Stomach (tissue), 9 donors: ENCODE results near the gene CCR1. TPM values are rescaled to one million over a fixed set of nuclear protein-coding genes. Genes with fewer than 3 reads are reported as not detected.

ENCODE experiments used
- DNase-seq, 2 donors: peaks; one replicate each; pipeline versions ENCODE4 v3.0.0 to v3.0.0-alpha.2; 2013 to 2019
- H3K27ac ChIP-seq, 5 donors: fragments of 200-600 bp in 4 of 5; sonication (generic) in 4 of 5; one replicate each; pipeline ENCODE4 v1.5.1; 2013 to 2019; ENCODE audit warnings: mild to moderate bottlenecking in 1 of 5, moderate library complexity in 1 of 5
- H3K27me3 ChIP-seq, 3 donors: fragments of 200-600 bp; sonication (generic); one replicate each; pipeline ENCODE4 v1.5.1; 2017 to 2019; ENCODE audit warnings: mixed run types in 1 of 3
- H3K36me3 ChIP-seq, 4 donors: fragments of 200-600 bp; sonication (generic); 1 replicate in 3 of 4; 2 replicates in 1 of 4; pipeline ENCODE4 v1.5.1; 2016 to 2019
- H3K4me1 ChIP-seq, 4 donors: fragments of 200-600 bp; sonication (generic); one replicate each; pipeline ENCODE4 v1.5.1; 2016 to 2019
- H3K4me3 ChIP-seq, 4 donors: fragments of 200-600 bp; sonication (generic) in 3 of 4; one replicate each; pipeline ENCODE4 v1.5.1; 2016 to 2019; ENCODE audit warnings: mild to moderate bottlenecking in 1 of 4
- H3K9me3 ChIP-seq, 4 donors: fragments of 200-600 bp; sonication (generic); one replicate each; pipeline ENCODE4 v1.5.1; 2016 to 2019
- CTCF ChIP-seq, 7 experiments: fragments of 450-650 bp in 4 of 7; fragments of 200-600 bp in 3 of 7; sonication (generic) in 3 of 7; IDR thresholded peaks; one replicate each; pipeline ENCODE4 v1.5.1; 2016 to 2019; ENCODE audit warnings: antibody characterized with exemption in 7 of 7, control low read depth in 2 of 7, mild to moderate bottlenecking in 1 of 7
- EP300 ChIP-seq: sonication (generic); formaldehyde crosslinking; IDR thresholded peaks from one replicate; pipeline ENCODE4 v1.6.1; 2017; ENCODE audit warnings: antibody characterized with exemption
- POLR2A ChIP-seq, 4 donors: fragments of 450-650 bp; IDR thresholded peaks; one replicate each; pipeline ENCODE4 v1.6.1; 2016; ENCODE audit warnings: antibody characterized with exemption in 4 of 4, control low read depth in 2 of 4, mild to moderate bottlenecking in 1 of 4, moderate library complexity in 1 of 4
- POLR2AphosphoS5 ChIP-seq, 3 donors: sonication (generic); formaldehyde crosslinking; IDR thresholded peaks; one replicate each; pipeline ENCODE4 v1.6.1; 2016; ENCODE audit warnings: antibody characterized with exemption in 3 of 3
- WGBS, 5 donors: extraction: QIAGEN DNeasy Blood & Tissue Kit in 3 of 5; methylation state at CpG; one replicate each; pipeline versions ENCODE4 v1.1.5 to v1.1.7; 2013 to 2018; 5-methylcytosine and 5-hydroxymethylcytosine counted together
- intact Hi-C: fragments of 100-400 bp; cut with DNase I; formaldehyde crosslinking; loops from one replicate; pipeline ENCODE4 v1.15.1; 2023; ENCODE audit warnings: low total_unique reads
- polyA plus RNA-seq, 3 donors: library from polyadenylated mRNA; stranded (reverse); fragments of 200-250 nt; gene quantifications; one replicate each; pipeline ENCODE4 v1.2.3, GENCODE V29; 2013
- total RNA-seq, 5 donors: library from RNA; depleted of rRNA; stranded (reverse); fragments of >200 nt; gene quantifications; one replicate each; pipeline versions ENCODE4 v1.1.0 to v1.2.3, GENCODE V29; 2014 to 2016
- donor health status: healthy with polysubstance abuse.
- donor health status: Bipolar disorder and iron deficiency.
- donor health status: healthy.

The CCR1 gene
- total and polyA plus RNA-seq, 8 donors: 1.2 to 3.1 (median 2.6) TPM; not detected in 3

GRCh38 chr3:46205286-46205960, 2.7 kb downstream of the CCR1 start:
- Histone ChIP-seq H3K27ac (no peak overlapping the region), H3K9me3 (no peaks in the 10 kb centered on the region), H3K27me3 (no peaks in the 10 kb centered on the region), H3K4me1 (peaks cover 0 to 29% (median 0%) of the 10 kb centered on the region in 4 donors), H3K4me3 (peak overlapping the region in 1 of 4 donors; percentile 31), H3K36me3 (no peaks in the 10 kb centered on the region)
- WGBS, 5 donors: 54 to 67% (median 63%) methylated on average over 2 of the region's 2 CpGs
- TF ChIP-seq EP300 (no peak), POLR2A (IDR thresholded peaks at IDR 0.05) (no peak), CTCF (IDR thresholded peaks at IDR 0.05) (no peak)
- DNase-seq: no peak
- intact Hi-C loops: no loop called here

GRCh38 chr3:46203681-46204080, 4.4 kb downstream of the CCR1 start:
- no peaks in the 10 kb centered on the region for H3K9me3 ChIP-seq
- intact Hi-C loops: no loop called here
- H3K4me3 ChIP-seq: no peak overlapping the region
- no peaks in the 10 kb centered on the region for H3K36me3 ChIP-seq
- TF ChIP-seq POLR2A (IDR thresholded peaks at IDR 0.05) (no peak), CTCF (IDR thresholded peaks at IDR 0.05) (no peak), POLR2AphosphoS5 (IDR thresholded peaks at IDR 0.05) (no peak), EP300 (no peak)
- no peak for DNase-seq
- no peak overlapping the region for H3K27ac ChIP-seq
- H3K4me1 ChIP-seq: peaks cover 0 to 14% (median 0%) of the 10 kb centered on the region in 4 donors
- 95 to 97% (median 96%) methylated on average over 12 of the region's 12 CpGs for WGBS, 5 donors
- H3K27me3 ChIP-seq: no peaks in the 10 kb centered on the region

- H3K4me1 ChIP-seq: peaks cover 0 to 2% (median 0%) of the 10 kb centered on the region in 4 donors
- no peaks in the 10 kb centered on the region for H3K36me3 ChIP-seq
- no peaks in the 10 kb centered on the region for H3K27me3 ChIP-seq
- no peak for TF ChIP-seq POLR2A (IDR thresholded peaks at IDR 0.05)
- TF ChIP-seq EP300: no peak
- no peak for TF ChIP-seq POLR2AphosphoS5 (IDR thresholded peaks at IDR 0.05)
- no peak for TF ChIP-seq CTCF (IDR thresholded peaks at IDR 0.05)
- peaks cover 0 to 8% (median 0%) of the 10 kb centered on the region in 4 donors for H3K9me3 ChIP-seq
- intact Hi-C loops: no loop called here
- DNase-seq: no peak
- H3K27ac ChIP-seq: no peak overlapping the region
- WGBS, 5 donors: 67 to 94% (median 84%) methylated on average over 3 to 4 of the region's 4 CpGs
- no peak overlapping the region for H3K4me3 ChIP-seq
Measured at GRCh38 chr3:46202535-46202934, 5.6 kb downstream of the CCR1 start.

GRCh38 chr3:46200790-46201189, 7.3 kb downstream of the CCR1 start:
- no peaks in the 10 kb centered on the region for H3K36me3 ChIP-seq
- no peaks in the 10 kb centered on the region for H3K4me1 ChIP-seq
- TF ChIP-seq CTCF (IDR thresholded peaks at IDR 0.05) (no peak), EP300 (no peak), POLR2AphosphoS5 (IDR thresholded peaks at IDR 0.05) (no peak), POLR2A (IDR thresholded peaks at IDR 0.05) (no peak)
- no peak overlapping the region for H3K27ac ChIP-seq
- H3K9me3 ChIP-seq: peaks cover 0 to 8% (median 0%) of the 10 kb centered on the region in 4 donors
- no peak overlapping the region for H3K4me3 ChIP-seq
- no peaks in the 10 kb centered on the region for H3K27me3 ChIP-seq
- WGBS, 5 donors: 58 to 73% (median 64%) methylated on average over 1 of the region's 1 CpG
- intact Hi-C loops: no loop called here
- DNase-seq: no peak
